Measurements from ENCODE around the gene CKB. TPM values are rescaled to one million over a fixed set of nuclear protein-coding genes. Genes with fewer than 3 reads are reported as not detected.
A peak's percentile ranks its signal among the peaks of the same experiment; 100 is the strongest.

The CKB gene
- polyA plus RNA-seq, 1 donor (not counting 4 experiments of a cell fraction or from before 2014, with no cell fraction given): 10.0 TPM

GRCh38 chr14:103562179-103562428 is 39.5 kb upstream of the CKB start:
- DNase-seq (ENCODE audit: low read depth, low spot score) (no peak), FAIRE-seq (no peak)
- H3K27me3 ChIP-seq (ENCODE audit: control insufficient read depth, extremely low read depth, insufficient read depth, low read length): no peaks in the 10 kb centered on the region
- peaks cover 12 to 13% of the 10 kb centered on the region in 2 experiments for H3K36me3 ChIP-seq (ENCODE audit: control insufficient read depth in 2 of 2, extremely low read depth in 1 of 2, insufficient read depth in 2 of 2, low read length in 2 of 2)
- H3K9me3 ChIP-seq (ENCODE audit: control insufficient read depth, low read depth, low read length): no peaks in the 10 kb centered on the region
- H3K79me2 ChIP-seq (ENCODE audit: control insufficient read depth, insufficient read depth, low read length): peaks cover 90% of the 10 kb centered on the region
- H3K4me2 ChIP-seq (ENCODE audit: control insufficient read depth, extremely low read depth, insufficient read depth, low read depth, low read length): peak overlapping the region; percentile 94
- H3K9ac ChIP-seq (ENCODE audit: control insufficient read depth, extremely low read depth, insufficient read depth, low read length): peak overlapping the region; percentile 83
- H3K9me1 ChIP-seq (ENCODE audit: control insufficient read depth, extremely low read depth, insufficient read depth, low read length): no peaks in the 10 kb centered on the region
- H4K20me1 ChIP-seq (ENCODE audit: control insufficient read depth, extremely low read depth, insufficient read depth, low read length): peaks cover 9% of the 10 kb centered on the region
- TF ChIP-seq CTCF (optimal IDR thresholded peaks at IDR 0.05 in 1 of 3, IDR thresholded peaks at IDR 0.05 in 1 of 3, conservative IDR thresholded peaks at IDR 0.05 in 1 of 3; ENCODE audit: extremely low read depth in 1 of 3, insufficient read depth in 2 of 3, low read length in 3 of 3): no peak
- no peak for TF ChIP-seq EZH2 (IDR thresholded peaks at IDR 0.05; ENCODE audit: low read length)
- peak overlapping the region; percentile 72 for H3K27ac ChIP-seq (ENCODE audit: control insufficient read depth, insufficient read depth, low read length)
- peak overlapping the region; percentile 93 to 97 (median 95) for H3K4me3 ChIP-seq (ENCODE audit: control insufficient read depth in 2 of 3, extremely low read depth in 1 of 3, insufficient read depth in 2 of 3, low read depth in 1 of 3, low read length in 3 of 3)
- peaks cover 15% of the 10 kb centered on the region for H3K4me1 ChIP-seq (ENCODE audit: control insufficient read depth, extremely low read depth, insufficient read depth, low read length)
- dilution Hi-C loops (cut with MboI; ENCODE audit: extremely low pct_ligation_motif_present, low sequenced_read_pairs): no loop called here
- peak overlapping the region; percentile 59 for H2AFZ ChIP-seq (ENCODE audit: control insufficient read depth, low read length)

GRCh38 chr14:103561381-103562178 is 39.0 kb upstream of the CKB start:
- Histone ChIP-seq H3K27me3 (ENCODE audit: control insufficient read depth, extremely low read depth, insufficient read depth, low read length) (no peaks in the 10 kb centered on the region), H3K4me1 (ENCODE audit: control insufficient read depth, extremely low read depth, insufficient read depth, low read length) (peaks cover 15% of the 10 kb centered on the region), H2AFZ (ENCODE audit: control insufficient read depth, low read length) (peak overlapping the region; percentile 36), H3K79me2 (ENCODE audit: control insufficient read depth, insufficient read depth, low read length) (peaks cover 90% of the 10 kb centered on the region), H3K36me3 (ENCODE audit: control insufficient read depth in 2 of 2, extremely low read depth in 1 of 2, insufficient read depth in 2 of 2, low read length in 2 of 2) (peaks cover 12 to 13% of the 10 kb centered on the region in 2 experiments), H4K20me1 (ENCODE audit: control insufficient read depth, extremely low read depth, insufficient read depth, low read length) (peaks cover 9% of the 10 kb centered on the region), H3K9ac (ENCODE audit: control insufficient read depth, extremely low read depth, insufficient read depth, low read length) (peak overlapping the region; percentile 83), H3K27ac (ENCODE audit: control insufficient read depth, insufficient read depth, low read length) (peak overlapping the region; percentile 72), H3K9me1 (ENCODE audit: control insufficient read depth, extremely low read depth, insufficient read depth, low read length) (no peaks in the 10 kb centered on the region), H3K9me3 (ENCODE audit: control insufficient read depth, low read depth, low read length) (no peaks in the 10 kb centered on the region), H3K4me3 (ENCODE audit: control insufficient read depth in 2 of 3, extremely low read depth in 1 of 3, insufficient read depth in 2 of 3, low read depth in 1 of 3, low read length in 3 of 3) (peak overlapping the region; percentile 93 to 97 (median 95)), H3K4me2 (ENCODE audit: control insufficient read depth, extremely low read depth, insufficient read depth, low read depth, low read length) (peak overlapping the region; percentile 94)
- no peak for DNase-seq (ENCODE audit: low read depth, low spot score)
- no peak for TF ChIP-seq EZH2 (IDR thresholded peaks at IDR 0.05; ENCODE audit: low read length)
- peak in 1 of 3 experiments; percentile 6 for TF ChIP-seq CTCF (optimal IDR thresholded peaks at IDR 0.05 in 1 of 3, IDR thresholded peaks at IDR 0.05 in 1 of 3, conservative IDR thresholded peaks at IDR 0.05 in 1 of 3; ENCODE audit: extremely low read depth in 1 of 3, insufficient read depth in 2 of 3, low read length in 3 of 3)
- dilution Hi-C loops (cut with MboI; ENCODE audit: extremely low pct_ligation_motif_present, low sequenced_read_pairs): no loop called here
- FAIRE-seq: no peak
